Uterus (tissue), 4 donors: ENCODE results near the gene CIB2. TPM values are rescaled to one million over a fixed set of nuclear protein-coding genes. Genes with fewer than 3 reads are reported as not detected.

ENCODE experiments used
- small RNA-seq: library from RNA; depleted of rRNA; stranded (forward); fragments of <200 nt; gene quantifications from one replicate; pipeline ENCODE3, GENCODE V24; 2016
- total RNA-seq, 4 donors: library from RNA; depleted of rRNA in 3 of 4; stranded (reverse); fragments of >200 nt in 3 of 4; gene quantifications; one replicate each; pipeline versions ENCODE4 v1.1.0 to v1.2.4, GENCODE V29; 2014 to 2023
- donor health status: DM: yes; HTN: yes; CAD: no.

Gene CIB2
- total RNA-seq, 4 donors from 2014 or later = 4.4 to 11.3 (median 7.8) TPM

Small RNAs within 50 kb of the gene (small RNA-seq; reads per million reads assigned to genes)
- not detected for gene RF00092

Other genes with a start within 250 kb of the CIB2 start
- gene TBC1D2B, start 53.7 kb downstream of the CIB2 start, total RNA-seq = 10 to 100 TPM; 27.7 to 89.0 (median 57.9) TPM
- gene SH2D7, start 38.9 kb downstream of the CIB2 start, total RNA-seq = not detected
- 100 to 1,000 TPM in 1 of 4 donors, 10 to 100 TPM in 3; 60.1 to 118 (median 86.4) TPM for gene IDH3A, start 17.9 kb upstream of the CIB2 start, total RNA-seq
- gene ACSBG1, start 103.1 kb upstream of the CIB2 start, total RNA-seq = 1 to 10 TPM in 1 of 4 donors, not detected in 3; 3.5 TPM
- gene DNAJA4, start 133.1 kb upstream of the CIB2 start, total RNA-seq = 10 to 100 TPM in 3 of 4 donors, 1 to 10 TPM in 1; 2.6 to 16.8 (median 14.6) TPM
- 10 to 100 TPM; 29.4 to 85.0 (median 62.9) TPM for gene SKIC8, start 168.2 kb upstream of the CIB2 start, total RNA-seq
- gene CRABP1, start 208.9 kb upstream of the CIB2 start, total RNA-seq = 1 to 10 TPM in 1 of 4 donors, not detected in 3; 3.4 TPM